IPS-NIHi7 (cell line): ENCODE data around the gene ADM5.
A peak's percentile ranks its signal among the peaks of the same experiment; 100 is the strongest.

Experiments used
- DNase-seq: peaks from one replicate; pipeline ENCODE4 v3.0.0; 2012; ENCODE audit warnings: mixed read lengths; ENCODE audit errors: extremely low spot score

ADM5 gene

DNA sequence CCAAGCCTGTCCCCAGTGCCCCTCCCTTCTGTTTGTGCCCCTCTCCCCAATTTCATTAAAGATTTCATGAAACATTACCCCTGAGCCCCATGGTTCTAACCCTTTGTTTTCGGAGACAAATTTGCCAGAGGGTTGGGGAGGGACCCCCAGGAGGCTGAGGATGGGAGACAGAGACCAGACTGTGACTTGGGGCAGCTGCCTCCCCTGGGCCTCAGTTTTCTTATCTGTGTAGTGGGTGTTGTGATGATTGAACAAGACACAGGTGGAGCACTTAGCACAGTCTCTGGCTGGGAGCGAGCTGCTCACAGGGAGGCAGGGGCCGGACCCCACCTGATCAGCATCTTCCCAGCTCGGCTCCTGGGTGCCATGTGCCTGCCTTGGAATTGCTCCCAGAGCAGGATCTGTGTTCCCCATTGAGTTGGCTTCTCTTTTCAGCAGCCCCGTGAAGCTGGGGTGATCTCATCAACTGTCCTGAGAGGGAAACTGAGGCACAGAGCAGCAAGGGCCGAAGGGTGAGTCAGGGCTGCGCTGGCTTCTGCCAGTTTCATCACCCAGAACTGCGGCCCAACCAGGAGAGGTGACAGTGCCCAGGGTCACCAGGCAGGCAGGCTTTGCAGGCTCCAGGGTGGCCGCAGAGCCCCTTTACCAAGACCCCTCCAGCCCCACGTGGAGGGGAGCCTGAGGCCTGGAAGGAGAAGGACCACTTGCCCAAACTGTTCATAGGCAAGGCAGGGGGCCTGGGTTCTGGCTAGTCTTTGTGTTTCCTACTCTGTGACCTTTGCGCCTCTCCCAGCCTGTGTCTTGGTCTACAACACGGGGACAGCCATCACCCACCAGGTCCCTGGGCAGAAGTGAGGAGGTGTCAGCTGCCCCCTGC is 30.6 kb upstream of the ADM5 start:
- no peak for DNase-seq

GRCh38 chr19:49660338-49660961 is 28.9 kb upstream of the ADM5 start:
- no peak for DNase-seq

DNA sequence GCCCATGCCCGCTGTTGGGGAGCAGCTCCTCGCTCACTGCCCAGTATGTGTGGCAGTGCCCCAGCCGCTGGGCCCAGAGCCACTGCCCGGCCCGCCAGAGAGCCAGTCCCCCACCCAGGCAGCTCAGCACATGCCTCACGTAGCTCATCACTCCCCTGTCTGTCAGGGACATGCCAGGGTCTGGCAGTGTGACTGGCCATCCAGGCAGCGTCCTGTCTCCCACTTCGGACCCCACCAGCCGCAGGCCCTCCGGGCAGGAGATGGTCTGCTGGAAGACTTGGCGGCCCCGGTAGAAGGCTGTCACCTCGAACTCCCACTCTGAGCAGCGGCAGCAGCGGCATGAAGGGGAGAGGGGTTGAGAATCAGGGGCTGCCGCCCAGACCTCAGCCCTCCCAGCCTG is 27.4 kb upstream of the ADM5 start:
- DNase-seq: no peak

DNA sequence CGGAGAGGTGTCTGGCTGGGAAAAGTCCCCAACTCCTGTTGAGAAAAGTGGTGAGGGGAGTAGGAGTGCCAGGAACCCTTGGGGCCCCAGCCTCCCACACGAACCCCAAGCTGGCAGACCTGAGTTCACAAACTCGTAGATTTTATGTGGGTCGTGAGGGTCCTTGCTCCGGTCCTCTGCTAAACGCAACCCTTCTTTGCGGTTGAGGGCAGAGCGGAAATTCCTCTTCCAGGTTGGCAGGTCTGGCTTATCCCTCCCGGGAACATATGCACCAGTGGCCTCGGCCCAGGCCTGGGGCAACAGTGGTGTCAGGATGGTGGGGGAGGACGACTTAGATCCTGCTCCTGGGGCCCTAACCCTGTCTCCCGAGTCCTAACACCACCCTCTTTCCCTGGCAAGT is 26.2 kb upstream of the ADM5 start:
- no peak for DNase-seq

- peak; percentile 92 for DNase-seq
Observed at GRCh38 chr19:49664171-49665035, 25.0 kb upstream of the ADM5 start.

- no peak for DNase-seq
Observed at GRCh38 chr19:49665036-49665350, 24.4 kb upstream of the ADM5 start.

- peak; percentile 92 for DNase-seq
Observed at GRCh38 chr19:49665351-49666119, 23.9 kb upstream of the ADM5 start, which contains the start of the genes BCL2L12 and IRF3. Gene BCL2L12 (plus strand): TSS chr19:49665933. CDS start chr19:49666693, 760 bp downstream. Gene IRF3 (minus strand): TSS chr19:49665857. CDS start chr19:49664838, 1,019 bp downstream.

GRCh38 chr19:49666120-49666444 is 23.3 kb upstream of the ADM5 start:
- no peak for DNase-seq

- no peak for DNase-seq
Observed at GRCh38 chr19:49667473-49667872, 21.9 kb upstream of the ADM5 start.

DNA sequence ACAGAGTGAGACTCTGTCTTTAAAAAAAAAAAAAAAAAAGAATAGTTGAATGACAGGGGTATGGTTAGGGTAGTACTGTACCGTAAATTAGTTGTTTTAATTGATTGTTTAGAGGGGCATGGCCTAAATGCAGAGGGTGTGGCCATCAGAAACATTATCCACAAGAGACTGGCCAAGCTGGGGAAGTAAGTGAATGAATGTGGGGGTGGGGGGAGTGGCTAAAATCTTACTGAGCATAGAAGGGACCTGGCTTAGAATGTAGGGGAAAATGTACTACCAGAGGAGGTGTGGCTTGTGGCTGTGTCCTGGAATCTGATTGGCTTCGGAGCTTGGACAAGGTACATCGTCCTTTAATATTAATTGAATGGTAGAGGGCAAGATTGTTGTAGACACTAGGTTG is 19.9 kb upstream of the ADM5 start:
- no peak for DNase-seq

GRCh38 chr19:49672131-49672919 is 17.1 kb upstream of the ADM5 start:
- DNase-seq: peak; percentile 88

DNA sequence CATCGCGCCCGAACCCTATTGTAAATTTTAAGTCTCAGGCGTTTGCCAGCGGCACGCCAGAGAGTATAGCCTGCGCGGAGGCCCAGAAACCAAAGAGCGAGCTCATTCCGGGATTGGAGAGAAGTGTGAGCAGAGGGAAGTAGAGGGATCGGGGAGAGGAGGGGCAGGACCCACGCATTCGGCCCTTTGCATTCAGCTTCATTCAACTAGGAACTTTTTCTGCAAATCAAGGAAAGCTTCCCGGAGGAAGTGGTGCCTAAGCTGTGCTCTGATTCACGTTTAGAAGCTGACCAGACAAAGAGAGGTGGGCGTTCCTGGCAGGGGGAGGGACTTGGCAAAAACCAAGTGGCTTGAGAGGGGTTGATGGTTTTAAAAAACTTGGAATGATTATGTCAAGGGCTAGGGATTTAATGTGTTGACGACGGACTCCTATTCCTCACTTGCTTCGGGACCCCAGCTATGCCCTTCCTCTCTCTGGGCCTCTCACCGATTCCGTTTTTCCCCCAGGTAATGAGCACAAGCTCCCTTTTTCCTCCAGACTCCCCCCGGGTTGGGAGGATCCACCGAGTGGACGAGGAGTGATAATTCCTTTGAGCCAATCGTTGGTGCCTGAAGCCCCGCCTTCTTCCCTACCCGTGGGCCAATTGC is 13.1 kb upstream of the ADM5 start:
- DNase-seq: peak; percentile 67

- peak; percentile 93 for DNase-seq
Observed at GRCh38 chr19:49676784-49677230, 12.6 kb upstream of the ADM5 start.

DNA sequence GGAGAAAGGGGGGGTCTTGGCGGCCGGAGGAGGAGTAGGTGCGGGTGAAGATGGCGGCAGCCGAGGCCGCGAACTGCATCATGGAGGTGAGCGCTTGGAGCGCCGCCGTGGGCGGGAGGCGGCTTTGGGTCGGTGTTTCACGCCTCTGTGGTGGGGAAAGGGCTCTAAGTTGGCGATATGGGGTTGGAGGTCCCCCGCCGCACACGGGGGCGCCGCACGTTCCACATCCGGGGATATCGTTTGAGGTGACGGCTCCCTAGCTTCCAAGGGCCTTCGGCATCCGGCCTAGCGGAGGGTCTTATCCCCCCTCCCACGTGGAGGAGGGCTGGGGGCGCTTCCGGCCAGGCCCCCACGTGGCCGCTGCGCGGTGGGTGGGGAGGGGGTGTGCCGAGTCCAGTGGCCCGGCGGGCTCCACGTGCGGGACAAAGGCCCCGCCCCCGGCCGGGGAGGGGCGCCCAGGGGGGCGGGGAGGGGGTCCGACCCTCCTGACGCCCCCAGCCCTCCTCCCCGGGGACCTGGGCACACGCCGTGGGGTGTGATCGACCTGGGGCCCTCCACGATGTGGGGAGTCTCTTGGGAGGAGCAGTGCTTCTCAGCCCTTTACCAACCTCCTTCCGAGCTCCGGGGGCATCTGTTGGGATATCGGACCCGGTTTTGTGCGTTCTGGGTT is 12.0 kb upstream of the ADM5 start, which contains the start of gene PRMT1:
Gene PRMT1, plus strand, starts transcription at position 41 of the 670 bp plus-strand sequence. Its CDS starts 10 bp downstream, at position 51.
- DNase-seq: no peak

DNA sequence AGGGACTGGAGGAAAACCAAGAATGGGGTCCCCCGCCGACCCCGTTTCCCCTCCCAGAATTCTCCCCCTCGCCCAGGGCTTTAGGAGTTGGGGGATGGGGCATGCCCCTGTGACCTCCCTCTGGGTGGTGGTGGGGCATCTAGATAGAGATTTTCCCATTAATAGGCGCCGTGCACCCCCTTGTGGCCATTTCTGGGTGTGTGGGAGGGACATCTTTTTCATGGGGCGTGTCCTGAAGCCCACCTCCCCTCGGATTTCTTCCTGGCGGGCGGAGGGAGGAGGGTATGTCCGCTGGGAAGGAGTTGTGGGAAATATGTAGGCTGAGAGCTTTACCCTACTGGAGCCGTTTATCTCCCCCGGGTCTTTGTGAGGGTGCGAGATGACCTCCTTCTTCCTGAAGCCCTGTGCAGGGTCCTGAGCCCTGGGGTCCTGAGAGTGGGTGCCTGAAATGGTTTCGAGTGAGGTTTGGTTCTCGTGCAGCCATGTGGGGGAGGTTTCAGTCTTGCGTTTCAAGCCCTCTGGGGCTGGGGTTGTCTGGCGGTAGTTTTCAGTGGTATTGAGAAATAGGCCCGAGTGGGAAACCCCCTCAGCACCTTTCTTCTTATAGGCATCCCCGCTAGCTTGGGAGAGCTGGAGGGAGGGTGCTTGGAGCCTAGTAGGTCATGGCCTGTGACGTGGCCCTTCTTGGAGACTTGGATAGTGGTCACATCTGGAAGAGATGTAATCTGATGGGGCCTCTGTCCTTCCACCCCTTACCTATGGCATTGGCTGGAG is 11.3 kb upstream of the ADM5 start:
- DNase-seq: peak; percentile 62

DNA sequence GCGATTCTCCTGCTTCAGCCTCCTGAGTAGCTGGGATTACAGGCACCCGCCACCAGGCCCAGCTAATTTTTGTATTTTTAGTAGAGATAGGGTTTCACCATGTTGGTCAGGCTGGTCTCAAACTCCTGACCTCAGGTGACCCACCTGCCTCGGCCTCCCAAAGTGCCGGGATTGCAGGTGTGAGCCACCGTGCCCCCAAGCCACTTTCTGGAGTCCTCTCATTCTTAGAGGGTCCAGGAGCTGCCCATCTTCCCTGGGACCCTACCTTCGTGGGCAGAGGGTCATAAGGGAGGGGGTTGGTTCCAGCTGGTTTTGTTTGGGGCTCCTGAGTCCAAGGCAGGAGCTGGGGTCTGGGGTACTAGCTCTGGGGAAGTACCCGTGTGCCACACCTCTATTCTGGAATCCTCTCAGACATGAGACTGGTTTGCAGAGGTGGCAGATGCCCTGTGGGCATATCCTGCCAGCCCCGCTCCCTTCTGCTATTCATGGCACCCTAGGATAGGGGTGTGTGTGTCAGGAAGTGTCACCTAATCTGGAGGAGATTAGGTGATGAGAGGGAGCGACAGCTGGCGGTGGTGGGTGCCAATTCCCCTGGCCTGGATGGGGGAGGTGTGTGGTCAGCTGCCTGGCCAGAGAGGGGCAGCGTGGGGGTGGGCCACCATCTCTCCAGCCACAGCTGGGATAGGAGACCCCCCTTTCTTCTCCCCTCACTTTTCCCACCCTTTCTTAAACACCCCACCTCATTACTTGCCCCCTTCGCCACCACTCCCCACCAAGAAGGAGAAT is 10.2 kb upstream of the ADM5 start:
- peak; percentile 7 for DNase-seq

DNA sequence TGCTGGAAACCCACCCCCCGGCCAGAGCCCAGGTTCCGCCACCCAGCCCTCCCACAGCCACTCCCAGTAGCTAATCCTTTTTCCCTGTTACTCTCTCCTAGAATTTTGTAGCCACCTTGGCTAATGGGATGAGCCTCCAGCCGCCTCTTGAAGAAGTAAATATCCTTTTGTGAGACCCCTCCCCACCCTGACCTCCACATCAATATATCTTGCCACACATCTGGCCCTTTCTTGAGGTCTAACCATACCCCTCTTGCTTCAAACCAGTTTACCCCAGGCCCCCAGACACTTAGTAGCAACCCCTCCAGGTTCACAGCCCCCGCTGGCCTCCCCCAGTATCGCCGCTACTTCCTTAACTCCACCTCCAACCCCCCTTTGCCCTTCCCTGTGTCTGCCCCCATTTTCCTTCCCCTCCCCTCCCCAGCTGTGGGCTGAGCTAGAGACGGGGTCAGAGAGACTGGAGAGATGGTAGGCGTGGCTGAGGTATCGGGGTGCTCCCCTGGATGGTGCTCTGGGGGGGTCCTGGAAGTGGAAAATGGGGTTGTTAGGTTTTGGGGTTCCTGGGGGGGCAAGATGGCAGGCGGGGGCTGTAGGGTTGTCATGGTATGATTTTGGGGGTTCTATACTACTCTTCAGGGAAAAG is 9.5 kb upstream of the ADM5 start:
- DNase-seq: peak; percentile 8
